K562 (cell line): Measurements from ENCODE around the gene PPM1N. TPM values are rescaled to one million over a fixed set of nuclear protein-coding genes. Genes with fewer than 3 reads are reported as not detected.

Experiments
- ADNP ChIP-seq: fragments of 200-800 bp; sonication (Bioruptor generic); IDR thresholded peaks from 2 replicates; pipeline ENCODE4 v1.6.1; 2016; ENCODE audit warnings: missing genetic modification characterization, missing compliant biosample characterization
- BCOR ChIP-seq: fragments of 450-650 bp; IDR thresholded peaks from 2 replicates; pipeline ENCODE4 v1.6.1; 2016
- KDM1A ChIP-seq, 2 experiments: fragments of 450-650 bp; IDR thresholded peaks; 2 replicates each; pipeline ENCODE4 v1.6.1; 2016; ENCODE audit warnings: mild to moderate bottlenecking in 2 of 2
- PHF20 ChIP-seq: fragments of 450-650 bp; IDR thresholded peaks from 2 replicates; pipeline ENCODE4 v1.6.1; 2018; ENCODE audit not compliant: partially characterized antibody
- TRIM28 ChIP-seq: fragments of 450-650 bp; IDR thresholded peaks from 2 replicates; pipeline ENCODE4 v1.6.1; 2017
- ZFP36 ChIP-seq: fragments of 150-350 bp; IDR thresholded peaks from 2 replicates; pipeline ENCODE4 v1.6.1; 2018; ENCODE audit warnings: low read length, low read depth; ENCODE audit not compliant: partially characterized antibody
- polyA plus RNA-seq, 8 experiments: library from polyadenylated mRNA; depleted of rRNA in 4 of 8; stranded (reverse) in 5 of 8; unstranded in 3 of 8; fragments of >200 nt; fragmentation: Nextera tagmentation in 2 of 8; fragmentation: Illumina TruSeq in 1 of 8; extraction: Ambion mirVana in 2 of 8; extraction: Trizol in 1 of 8; gene quantifications; 2 replicates each; pipeline versions ENCODE4 v1.2.1 to v1.2.3, GENCODE V29; 2011 to 2014; ENCODE audit warnings: inconsistent platforms in 1 of 8, missing spikeins in 1 of 8
- total RNA-seq, 7 experiments: library from RNA; depleted of rRNA in 6 of 7; stranded (reverse); fragments of >200 nt in 6 of 7; fragmentation: Illumina TruSeq in 2 of 7; extraction: Trizol in 2 of 7; gene quantifications; 2 replicates each; pipeline versions ENCODE4 v1.2.1 to v1.2.3, GENCODE V29; 2011 to 2021; ENCODE audit warnings: low replicate concordance in 1 of 7
- TF ChIP-seq, protein P1 (sequence below): IDR thresholded peaks from 3 replicates; pipeline ENCODE4 v1.6.1; 2011; ENCODE audit warnings: borderline replicate concordance, mild to moderate bottlenecking, moderate library complexity; ENCODE audit not compliant: insufficient read length; ENCODE audit errors: extremely low read depth
- TF ChIP-seq, protein P2 (sequence below): sonication (generic); IDR thresholded peaks from 2 replicates; pipeline ENCODE4 v1.6.1; 2016

Gene PPM1N
- total and polyA plus RNA-seq, 9 of the 15 experiments (the other 6 are each of a cell fraction or from before 2014, with no cell fraction given) = 4.5 to 15.6 (median 8.7) TPM

DNA sequence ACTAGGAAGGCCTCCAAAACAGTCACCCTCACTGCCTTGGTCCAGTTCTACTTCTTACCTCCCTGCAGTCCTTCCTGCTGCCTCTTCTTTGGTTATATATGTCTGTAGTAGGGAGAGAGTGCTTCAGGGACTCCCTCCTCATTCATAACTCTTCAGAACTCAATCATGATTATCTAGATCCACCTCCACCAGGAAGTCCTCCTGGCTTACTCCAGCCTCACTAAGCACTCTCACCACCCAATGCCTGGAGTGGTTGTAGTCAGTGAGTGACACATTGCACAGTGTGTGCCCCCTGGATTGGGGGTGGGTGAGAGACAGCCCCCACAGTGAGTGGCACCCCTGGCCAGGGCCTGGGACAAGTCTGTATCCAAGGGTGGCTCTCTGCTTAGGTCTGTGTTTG is 40.5 kb upstream of the PPM1N start (continued):
- TF ChIP-seq, protein P1, sequence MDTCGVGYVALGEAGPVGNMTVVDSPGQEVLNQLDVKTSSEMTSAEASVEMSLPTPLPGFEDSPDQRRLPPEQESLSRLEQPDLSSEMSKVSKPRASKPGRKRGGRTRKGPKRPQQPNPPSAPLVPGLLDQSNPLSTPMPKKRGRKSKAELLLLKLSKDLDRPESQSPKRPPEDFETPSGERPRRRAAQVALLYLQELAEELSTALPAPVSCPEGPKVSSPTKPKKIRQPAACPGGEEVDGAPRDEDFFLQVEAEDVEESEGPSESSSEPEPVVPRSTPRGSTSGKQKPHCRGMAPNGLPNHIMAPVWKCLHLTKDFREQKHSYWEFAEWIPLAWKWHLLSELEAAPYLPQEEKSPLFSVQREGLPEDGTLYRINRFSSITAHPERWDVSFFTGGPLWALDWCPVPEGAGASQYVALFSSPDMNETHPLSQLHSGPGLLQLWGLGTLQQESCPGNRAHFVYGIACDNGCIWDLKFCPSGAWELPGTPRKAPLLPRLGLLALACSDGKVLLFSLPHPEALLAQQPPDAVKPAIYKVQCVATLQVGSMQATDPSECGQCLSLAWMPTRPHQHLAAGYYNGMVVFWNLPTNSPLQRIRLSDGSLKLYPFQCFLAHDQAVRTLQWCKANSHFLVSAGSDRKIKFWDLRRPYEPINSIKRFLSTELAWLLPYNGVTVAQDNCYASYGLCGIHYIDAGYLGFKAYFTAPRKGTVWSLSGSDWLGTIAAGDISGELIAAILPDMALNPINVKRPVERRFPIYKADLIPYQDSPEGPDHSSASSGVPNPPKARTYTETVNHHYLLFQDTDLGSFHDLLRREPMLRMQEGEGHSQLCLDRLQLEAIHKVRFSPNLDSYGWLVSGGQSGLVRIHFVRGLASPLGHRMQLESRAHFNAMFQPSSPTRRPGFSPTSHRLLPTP = peak; percentile 72
- TF ChIP-seq ZFP36 (peak; percentile 99), TRIM28 (no peak), ADNP (0 out of 2 replicates have a peak, but pooled peaks have one; percentile 40), BCOR (peak; percentile 92), PHF20 (peak; percentile 21), KDM1A (IDR thresholded peaks at IDR 0.05) (peak; percentile 65 to 83)
- TF ChIP-seq, protein P2, sequence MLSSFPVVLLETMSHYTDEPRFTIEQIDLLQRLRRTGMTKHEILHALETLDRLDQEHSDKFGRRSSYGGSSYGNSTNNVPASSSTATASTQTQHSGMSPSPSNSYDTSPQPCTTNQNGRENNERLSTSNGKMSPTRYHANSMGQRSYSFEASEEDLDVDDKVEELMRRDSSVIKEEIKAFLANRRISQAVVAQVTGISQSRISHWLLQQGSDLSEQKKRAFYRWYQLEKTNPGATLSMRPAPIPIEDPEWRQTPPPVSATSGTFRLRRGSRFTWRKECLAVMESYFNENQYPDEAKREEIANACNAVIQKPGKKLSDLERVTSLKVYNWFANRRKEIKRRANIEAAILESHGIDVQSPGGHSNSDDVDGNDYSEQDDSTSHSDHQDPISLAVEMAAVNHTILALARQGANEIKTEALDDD = no peak
